Smooth muscle cell (in vitro differentiated cells): ENCODE data around the gene ERLEC1. TPM values are rescaled to one million over a fixed set of nuclear protein-coding genes. Genes with fewer than 3 reads are reported as not detected.

ENCODE experiments used
- DNase-seq: peaks from one replicate; lab custom pipeline; 2025; ENCODE audit not compliant: unreplicated experiment; lab: John Stamatoyannopoulos, UW
- H2AFZ ChIP-seq: fragments of 200-600 bp; sonication (generic); 2 replicates; pipeline ENCODE4 v1.6.0; 2016; ENCODE audit warnings: antibody characterized with exemption, low read depth, mild to moderate bottlenecking
- H3F3A ChIP-seq: fragments of 200-600 bp; sonication (generic); 2 replicates; pipeline ENCODE4 v1.6.0; 2017; ENCODE audit warnings: antibody characterized with exemption, low read depth
- H3K27ac ChIP-seq: fragments of 200-600 bp; sonication (generic); 2 replicates; pipeline ENCODE4 v1.5.1; 2016; ENCODE audit warnings: low read depth, mild to moderate bottlenecking
- H3K27me3 ChIP-seq: fragments of 200-600 bp; sonication (generic); 2 replicates; pipeline ENCODE4 v1.6.1; 2016; ENCODE audit warnings: low read depth, mild to moderate bottlenecking
- H3K36me3 ChIP-seq: fragments of 200-600 bp; sonication (generic); 2 replicates; pipeline ENCODE4 v1.5.1; 2016; ENCODE audit warnings: low read depth
- H3K4me1 ChIP-seq: fragments of 200-600 bp; sonication (generic); 2 replicates; pipeline ENCODE4 v1.5.1; 2016; ENCODE audit warnings: low read depth
- H3K4me2 ChIP-seq: fragments of 200-600 bp; sonication (generic); 2 replicates; pipeline ENCODE4 v1.6.0; 2016; ENCODE audit warnings: mild to moderate bottlenecking
- H3K4me3 ChIP-seq: fragments of 200-600 bp; sonication (generic); 2 replicates; pipeline ENCODE4 v1.5.1; 2016; ENCODE audit warnings: mild to moderate bottlenecking
- H3K79me2 ChIP-seq: fragments of 200-600 bp; sonication (generic); 2 replicates; pipeline ENCODE4 v1.6.0; 2016; ENCODE audit warnings: low read depth, mild to moderate bottlenecking
- H3K9ac ChIP-seq: fragments of 200-600 bp; sonication (generic); 2 replicates; pipeline ENCODE4 v1.6.0; 2016; ENCODE audit warnings: low read depth
- H3K9me3 ChIP-seq: fragments of 200-600 bp; sonication (generic); replicated peaks from 2 replicates; pipeline ENCODE4 v1.5.1; 2016; ENCODE audit warnings: low read depth
- H4K20me1 ChIP-seq: fragments of 200-600 bp; sonication (generic); 2 replicates; pipeline ENCODE4 v1.6.0; 2016; ENCODE audit warnings: low read depth
- WGBS: methylation state at CpG from one replicate; pipeline ENCODE4 v1.1.7; 2016; ENCODE audit warnings: low lambda C conversion rate; 5-methylcytosine and 5-hydroxymethylcytosine counted together
- polyA plus RNA-seq: library from polyadenylated mRNA; unstranded; fragments of >200 nt; fragmentation: Nextera tagmentation; extraction: Ambion mirVana; gene quantifications from 2 replicates; pipeline ENCODE4 v1.2.1, GENCODE V29; 2016
- total RNA-seq: library from RNA; depleted of rRNA; stranded (reverse); fragments of >200 nt; gene quantifications from 2 replicates; pipeline ENCODE4 v1.2.3, GENCODE V29; 2014
- TF ChIP-seq, protein P1 (sequence below): fragments of 200-600 bp; sonication (generic); IDR thresholded peaks from 2 replicates; pipeline ENCODE4 v1.5.1; 2017; ENCODE audit warnings: borderline replicate concordance, mild to moderate bottlenecking, antibody characterized with exemption; ENCODE audit not compliant: insufficient read depth, poor library complexity, severe bottlenecking

The ERLEC1 gene
- total and polyA plus RNA-seq, 2 experiments from 2014 or later: 94.0 to 106 TPM

DNA sequence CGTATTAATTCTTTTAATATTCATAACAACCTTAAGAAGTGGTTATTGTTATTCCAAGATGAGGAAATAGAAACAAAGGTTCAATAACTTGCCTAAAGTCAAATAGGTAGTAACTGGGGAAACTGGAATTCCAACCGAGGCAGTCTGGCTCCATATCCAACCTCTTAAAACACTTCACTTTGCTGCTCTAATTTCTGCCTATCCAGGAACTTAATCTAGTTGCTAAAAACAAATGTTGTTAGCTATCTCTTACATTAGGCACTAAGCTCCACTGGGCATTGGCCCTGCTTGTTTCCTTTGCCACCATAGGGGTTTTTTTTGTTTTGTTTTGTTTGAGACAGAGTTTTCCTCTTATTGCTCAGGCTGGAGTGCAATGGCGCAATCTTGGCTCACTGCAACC lies 24.8 kb downstream of the ERLEC1 start:
- Histone ChIP-seq H3K9ac (no peak overlapping the region), H3K4me2 (no peak overlapping the region), H3K4me1 (no peaks in the 10 kb centered on the region), H3K4me3 (no peak overlapping the region), H2AFZ (no peak overlapping the region), H3K9me3 (no peaks in the 10 kb centered on the region), H3K27me3 (no peaks in the 10 kb centered on the region), H3F3A (no peaks in the 10 kb centered on the region), H4K20me1 (no peaks in the 10 kb centered on the region), H3K36me3 (peaks cover 39% of the 10 kb centered on the region), H3K27ac (no peak overlapping the region), H3K79me2 (no peaks in the 10 kb centered on the region)
- no peak for DNase-seq
- TF ChIP-seq, protein P1, sequence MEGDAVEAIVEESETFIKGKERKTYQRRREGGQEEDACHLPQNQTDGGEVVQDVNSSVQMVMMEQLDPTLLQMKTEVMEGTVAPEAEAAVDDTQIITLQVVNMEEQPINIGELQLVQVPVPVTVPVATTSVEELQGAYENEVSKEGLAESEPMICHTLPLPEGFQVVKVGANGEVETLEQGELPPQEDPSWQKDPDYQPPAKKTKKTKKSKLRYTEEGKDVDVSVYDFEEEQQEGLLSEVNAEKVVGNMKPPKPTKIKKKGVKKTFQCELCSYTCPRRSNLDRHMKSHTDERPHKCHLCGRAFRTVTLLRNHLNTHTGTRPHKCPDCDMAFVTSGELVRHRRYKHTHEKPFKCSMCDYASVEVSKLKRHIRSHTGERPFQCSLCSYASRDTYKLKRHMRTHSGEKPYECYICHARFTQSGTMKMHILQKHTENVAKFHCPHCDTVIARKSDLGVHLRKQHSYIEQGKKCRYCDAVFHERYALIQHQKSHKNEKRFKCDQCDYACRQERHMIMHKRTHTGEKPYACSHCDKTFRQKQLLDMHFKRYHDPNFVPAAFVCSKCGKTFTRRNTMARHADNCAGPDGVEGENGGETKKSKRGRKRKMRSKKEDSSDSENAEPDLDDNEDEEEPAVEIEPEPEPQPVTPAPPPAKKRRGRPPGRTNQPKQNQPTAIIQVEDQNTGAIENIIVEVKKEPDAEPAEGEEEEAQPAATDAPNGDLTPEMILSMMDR: no peak
- WGBS: 94% methylated on average over 3 of the region's 3 CpGs

DNA sequence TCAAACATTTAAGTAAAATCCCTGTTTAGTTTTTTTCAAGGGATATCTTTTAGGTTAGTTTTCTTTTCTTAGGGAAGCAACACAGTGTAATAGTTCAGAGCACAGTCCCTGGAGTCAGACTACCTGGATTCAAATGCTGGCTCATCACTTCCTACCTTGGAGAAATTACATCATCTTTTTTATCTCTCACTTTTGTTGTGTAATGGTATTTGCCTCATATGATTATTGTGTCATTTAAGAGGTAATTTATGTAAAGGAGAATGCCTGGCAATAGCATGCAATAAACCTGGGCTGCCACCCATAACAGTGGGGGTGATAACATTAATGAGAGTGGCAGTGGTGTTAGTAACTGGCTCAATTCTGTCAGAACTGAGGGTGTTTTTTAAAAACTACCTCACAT lies 26.3 kb downstream of the ERLEC1 start:
- Histone ChIP-seq H3K9ac (no peak overlapping the region), H3K9me3 (no peaks in the 10 kb centered on the region), H3K4me1 (no peaks in the 10 kb centered on the region), H3K4me2 (no peak overlapping the region), H2AFZ (no peak overlapping the region), H3K27me3 (no peaks in the 10 kb centered on the region), H3K4me3 (no peak overlapping the region), H3K27ac (no peak overlapping the region), H4K20me1 (no peaks in the 10 kb centered on the region), H3F3A (no peaks in the 10 kb centered on the region), H3K79me2 (no peaks in the 10 kb centered on the region), H3K36me3 (peaks cover 49% of the 10 kb centered on the region)
- TF ChIP-seq, protein P1: no peak
- no peak for DNase-seq

DNA sequence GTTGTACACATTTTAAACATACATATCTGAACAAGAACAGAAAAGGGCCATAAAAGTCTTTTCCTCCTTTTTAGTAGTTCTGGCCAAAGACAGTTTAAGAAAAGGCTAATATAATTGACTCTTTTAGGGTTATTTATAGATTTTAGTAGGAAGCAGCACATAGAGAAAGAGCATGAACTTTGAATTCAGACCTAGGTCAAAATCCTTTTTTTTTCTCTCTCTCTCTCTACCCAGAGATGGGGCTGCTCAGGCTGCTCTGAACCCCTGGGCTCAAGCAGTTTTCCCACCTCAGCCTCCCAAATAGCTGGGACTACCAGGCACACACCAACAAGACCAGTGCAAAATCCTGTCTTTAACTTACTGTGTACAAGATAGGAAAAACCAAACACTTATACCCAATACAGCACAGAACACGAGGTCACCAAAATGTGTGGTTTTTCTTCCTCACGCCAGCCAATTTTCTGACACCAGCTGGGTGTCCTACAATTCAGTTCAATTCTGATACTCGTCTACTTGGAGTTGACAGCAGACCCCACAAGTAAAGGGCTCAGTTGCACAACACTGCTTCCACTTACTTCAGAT lies 32.1 kb downstream of the ERLEC1 start:
- 97% methylated on average over 3 of the region's 3 CpGs for WGBS
- H3K36me3 ChIP-seq: peaks cover 25% of the 10 kb centered on the region
- no peak overlapping the region for H3K4me3 ChIP-seq
- H3K79me2 ChIP-seq: no peaks in the 10 kb centered on the region
- TF ChIP-seq, protein P1: no peak
- H3K9ac ChIP-seq: no peak overlapping the region
- no peaks in the 10 kb centered on the region for H3K27me3 ChIP-seq
- H3K27ac ChIP-seq: no peak overlapping the region
- DNase-seq: no peak
- H4K20me1 ChIP-seq: no peaks in the 10 kb centered on the region
- no peaks in the 10 kb centered on the region for H3K4me1 ChIP-seq
- no peaks in the 10 kb centered on the region for H3K9me3 ChIP-seq
- no peak overlapping the region for H3K4me2 ChIP-seq
- H2AFZ ChIP-seq: no peak overlapping the region
- no peaks in the 10 kb centered on the region for H3F3A ChIP-seq

DNA sequence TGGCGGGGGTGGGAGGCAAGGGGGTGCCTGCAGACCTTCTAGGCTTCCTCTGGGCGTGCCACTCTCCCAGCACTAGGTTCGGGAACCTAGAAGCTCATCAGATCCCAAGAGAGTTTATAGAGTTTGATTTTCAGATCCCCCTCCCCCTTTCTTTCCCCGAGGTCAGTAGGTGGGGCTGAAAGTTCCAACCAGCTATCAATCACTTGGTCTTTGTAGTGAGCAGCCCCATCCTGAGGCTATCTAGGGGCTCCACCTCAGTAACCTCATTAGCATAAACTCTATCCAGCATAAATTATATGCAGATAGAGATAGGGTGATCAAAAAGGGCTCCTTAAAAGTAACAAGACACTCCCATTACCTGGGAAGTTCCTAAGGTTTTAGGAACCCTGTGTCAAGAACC lies 32.8 kb downstream of the ERLEC1 start:
- no peak for DNase-seq
- H3K4me2 ChIP-seq: no peak overlapping the region
- H3K79me2 ChIP-seq: no peaks in the 10 kb centered on the region
- no peaks in the 10 kb centered on the region for H3K9me3 ChIP-seq
- H2AFZ ChIP-seq: no peak overlapping the region
- H3K4me1 ChIP-seq: no peaks in the 10 kb centered on the region
- no peaks in the 10 kb centered on the region for H3F3A ChIP-seq
- H3K36me3 ChIP-seq: peaks cover 25% of the 10 kb centered on the region
- 90% methylated on average over 4 of the region's 4 CpGs for WGBS
- H4K20me1 ChIP-seq: no peaks in the 10 kb centered on the region
- H3K9ac ChIP-seq: no peak overlapping the region
- TF ChIP-seq, protein P1: no peak
- no peaks in the 10 kb centered on the region for H3K27me3 ChIP-seq
- no peak overlapping the region for H3K27ac ChIP-seq
- H3K4me3 ChIP-seq: no peak overlapping the region
